ENCODE measurements around the gene PRKG1. TPM values are rescaled to one million over a fixed set of nuclear protein-coding genes. Genes with fewer than 3 reads are reported as not detected.

PRKG1 gene
- total RNA-seq, 6 experiments from 2014 or later: 1.1 to 2.0 (median 1.3) TPM

- Histone ChIP-seq H3K27ac (no peak overlapping the region), H3K4me1 (no peaks in the 10 kb centered on the region), H3K27me3 (no peaks in the 10 kb centered on the region), H3K36me3 (no peaks in the 10 kb centered on the region), H3K9me3 (no peaks in the 10 kb centered on the region), H3K4me3 (no peak overlapping the region)
- no peak for DNase-seq
- TF ChIP-seq POLR2A (IDR thresholded peaks at IDR 0.05) (no peak), CTCF (IDR thresholded peaks at IDR 0.05) (no peak)
- intact Hi-C loops (cut with DNase I): loop anchor here in 1 of 2 donors (10.0 kb wide), 1 partner anchor 197 kb away; no protein-coding TSS in a partner anchor
- ATAC-seq: no peak
- WGBS (ENCODE audit: insufficient coverage, low coverage, low lambda C conversion rate, missing lambda C conversion rate): 37% methylated on average over 4 of the region's 4 CpGs
Observed at GRCh38 chr10:52297747-52298146, 1223.5 kb downstream of the PRKG1 start.

GRCh38 chr10:52300599-52301277 lies 1226.5 kb downstream of the PRKG1 start:
- 81% methylated on average over 3 of the region's 4 CpGs for WGBS (ENCODE audit: insufficient coverage, low coverage, low lambda C conversion rate, missing lambda C conversion rate)
- H3K27me3 ChIP-seq: no peaks in the 10 kb centered on the region
- H3K27ac ChIP-seq: no peak overlapping the region
- H3K36me3 ChIP-seq: no peaks in the 10 kb centered on the region
- H3K4me3 ChIP-seq: no peak overlapping the region
- no peaks in the 10 kb centered on the region for H3K9me3 ChIP-seq
- no peaks in the 10 kb centered on the region for H3K4me1 ChIP-seq
- TF ChIP-seq POLR2A (IDR thresholded peaks at IDR 0.05) (no peak), CTCF (IDR thresholded peaks at IDR 0.05) (no peak)
- ATAC-seq (no peak), DNase-seq (no peak)
- intact Hi-C loops (cut with DNase I): no loop called here

- intact Hi-C loops (cut with DNase I): no loop called here
- Histone ChIP-seq H3K9me3 (no peaks in the 10 kb centered on the region), H3K27ac (no peak overlapping the region), H3K36me3 (no peaks in the 10 kb centered on the region), H3K4me1 (peaks cover 0 to 10% (median 0%) of the 10 kb centered on the region in 4 donors), H3K27me3 (peaks cover 0 to 9% of the 10 kb centered on the region in 2 donors), H3K4me3 (peak overlapping the region; percentile 20 to 37 (median 22))
- peak; percentile 85 to 97 (median 88) for ATAC-seq
- peak; percentile 47 to 60 (median 51) for DNase-seq
- TF ChIP-seq POLR2A (IDR thresholded peaks at IDR 0.05): no peak
- TF ChIP-seq CTCF (IDR thresholded peaks at IDR 0.05): peak; percentile 43 to 80 (median 58)
- 4% methylated on average over 25 of the region's 40 CpGs for WGBS (ENCODE audit: insufficient coverage, low coverage, low lambda C conversion rate, missing lambda C conversion rate)
Observed at GRCh38 chr10:52308251-52309031, 1234.2 kb downstream of the PRKG1 start.

GRCh38 chr10:52312942-52313255 lies 1238.6 kb downstream of the PRKG1 start:
- Histone ChIP-seq H3K4me3 (no peak overlapping the region), H3K27ac (no peak overlapping the region), H3K36me3 (no peaks in the 10 kb centered on the region), H3K9me3 (no peaks in the 10 kb centered on the region), H3K27me3 (peaks cover 0 to 9% of the 10 kb centered on the region in 2 donors), H3K4me1 (peaks cover 0 to 24% (median 0%) of the 10 kb centered on the region in 4 donors)
- intact Hi-C loops (cut with DNase I): no loop called here
- TF ChIP-seq POLR2A (IDR thresholded peaks at IDR 0.05) (no peak), CTCF (IDR thresholded peaks at IDR 0.05) (no peak)
- no peak for ATAC-seq
- 5% methylated on average over 3 of the region's 3 CpGs for WGBS (ENCODE audit: insufficient coverage, low coverage, low lambda C conversion rate, missing lambda C conversion rate)
- DNase-seq: no peak
